ENCODE data around the gene SRL. TPM values are rescaled to one million over a fixed set of nuclear protein-coding genes. Genes with fewer than 3 reads are reported as not detected.
A peak's percentile ranks its signal among the peaks of the same experiment; 100 is the strongest.

Gene SRL
- total and polyA plus RNA-seq, 2 of the 13 experiments (the other 11 are each of a cell fraction or from before 2014, with no cell fraction given): 0.05 TPM; not detected in 1

GRCh38 chr16:4183237-4184037 lies 58.4 kb downstream of the SRL start (continued):
- TF ChIP-seq STAG1 (CRISPR knock-in tag; IDR thresholded peaks at IDR 0.05) (no peak), ELF1 (CRISPR knock-in tag; IDR thresholded peaks at IDR 0.05) (peak; percentile 48; the same call in 1 of the 2 replicates), BCL3 (CRISPR knock-in tag; IDR thresholded peaks at IDR 0.05) (peak; percentile 95; the same call in 1 of the 2 replicates), ZNF503 (CRISPR knock-in tag; IDR thresholded peaks at IDR 0.05) (peak; percentile 33; the same call in 1 of the 2 replicates), ZBTB43 (CRISPR knock-in tag; conservative IDR thresholded peaks at IDR 0.05) (no peak), GPBP1L1 (CRISPR knock-in tag; IDR thresholded peaks at IDR 0.05) (no peak), CBX5 (CRISPR knock-in tag; IDR thresholded peaks at IDR 0.05; ENCODE audit: borderline replicate concordance) (no peak; the same call in 1 of the 2 replicates), BCLAF1 (IDR thresholded peaks at IDR 0.05) (no peak), ZNF614 (CRISPR knock-in tag; IDR thresholded peaks at IDR 0.05; ENCODE audit: borderline replicate concordance) (0 out of 2 replicates have a peak, but pooled peaks have one; percentile 16), NCOA1 (CRISPR knock-in tag; IDR thresholded peaks at IDR 0.05) (no peak), ZNF687 (CRISPR knock-in tag; IDR thresholded peaks at IDR 0.05) (peak; percentile 98), LBX2 (CRISPR knock-in tag; IDR thresholded peaks at IDR 0.05; ENCODE audit: borderline replicate concordance) (no peak), ZNF598 (CRISPR knock-in tag; IDR thresholded peaks at IDR 0.05; ENCODE audit: borderline replicate concordance) (peak; percentile 69; the same call in 1 of the 2 replicates)

All from HepG2 (cell line).